ACC112 (cell line): ENCODE results near the gene MARVELD1.

Experiments
- H2AFZ ChIP-seq: fragments of 200-600 bp; sonication (generic); one replicate; pipeline ENCODE4 v1.6.0; 2017; ENCODE audit warnings: antibody characterized with exemption, low read length; ENCODE audit not compliant: unreplicated experiment
- H3K27ac ChIP-seq: fragments of 200-600 bp; sonication (generic); 2 replicates; pipeline ENCODE4 v1.5.1; 2014; ENCODE audit warnings: low read depth, mild to moderate bottlenecking, antibody characterized with exemption, low read length, moderate library complexity
- H3K27me3 ChIP-seq: fragments of 200-600 bp; sonication (generic); 2 replicates; pipeline ENCODE4 v1.6.1; 2014; ENCODE audit warnings: mild to moderate bottlenecking, antibody characterized with exemption, low read length, moderate library complexity, mixed read lengths; ENCODE audit not compliant: insufficient read depth
- H3K36me3 ChIP-seq: fragments of 200-600 bp; sonication (generic); 2 replicates; pipeline ENCODE4 v1.6.1; 2016; ENCODE audit warnings: mild to moderate bottlenecking, antibody characterized with exemption, low read length, moderate library complexity, mixed read lengths; ENCODE audit not compliant: insufficient read depth
- H3K4me1 ChIP-seq: fragments of 200-600 bp; sonication (generic); one replicate; pipeline ENCODE4 v1.6.1; 2016; ENCODE audit warnings: low read length, mixed read lengths; ENCODE audit not compliant: insufficient read depth, unreplicated experiment, control insufficient read depth
- H3K4me3 ChIP-seq: fragments of 200-600 bp; sonication (generic); 2 replicates; pipeline ENCODE4 v1.5.1; 2014; ENCODE audit warnings: mild to moderate bottlenecking, low read depth, low read length
- H3K79me2 ChIP-seq: fragments of 200-600 bp; sonication (generic); one replicate; pipeline ENCODE4 v1.6.0; 2016; ENCODE audit warnings: low read length; ENCODE audit not compliant: control insufficient read depth, unreplicated experiment, insufficient read depth

The MARVELD1 gene

DNA sequence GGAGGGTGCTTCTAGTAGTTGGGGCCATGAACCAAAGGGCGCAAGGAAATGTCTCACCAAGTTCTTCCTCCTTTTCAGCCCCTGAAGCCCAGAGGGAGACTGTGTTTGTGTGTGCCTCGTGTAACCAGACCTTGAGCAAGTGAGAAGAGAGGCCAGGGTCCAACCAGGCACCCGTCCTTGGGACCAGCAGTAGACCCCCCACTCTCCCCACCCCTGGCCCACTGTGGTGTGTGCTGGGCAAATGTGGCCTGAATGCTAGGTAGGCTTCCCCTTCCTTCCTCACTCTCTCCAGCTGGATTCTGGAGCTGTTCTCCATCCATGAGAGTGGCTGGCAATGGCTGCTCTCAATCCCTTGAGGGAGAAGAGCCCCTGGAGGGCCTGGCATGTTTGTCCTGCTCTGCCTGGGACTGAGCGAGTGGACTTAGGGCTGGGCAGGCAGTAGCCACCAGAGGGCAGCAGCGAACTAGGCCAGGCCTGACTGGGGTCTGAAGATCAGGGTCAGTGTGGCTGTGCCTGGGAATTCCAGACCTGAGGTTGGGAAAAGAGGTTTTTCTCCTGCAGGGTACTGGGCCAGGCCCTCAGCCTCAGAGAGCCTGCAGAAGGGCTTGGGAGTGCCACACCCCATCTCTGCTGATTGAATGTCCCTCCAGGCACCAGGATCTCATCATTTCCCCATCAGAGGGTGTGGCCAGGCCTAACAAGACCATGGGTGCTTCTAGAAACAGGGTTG is 45.8 kb downstream of the MARVELD1 start:
- no peak overlapping the region for H2AFZ ChIP-seq
- no peaks in the 10 kb centered on the region for H3K4me1 ChIP-seq
- peaks cover 4% of the 10 kb centered on the region; the same call in 1 of the 2 replicates for H3K36me3 ChIP-seq
- H3K27me3 ChIP-seq, result no peaks in the 10 kb centered on the region
- H3K27ac ChIP-seq, result no peak overlapping the region
- H3K4me3 ChIP-seq, result no peak overlapping the region
- H3K79me2 ChIP-seq, result no peaks in the 10 kb centered on the region

DNA sequence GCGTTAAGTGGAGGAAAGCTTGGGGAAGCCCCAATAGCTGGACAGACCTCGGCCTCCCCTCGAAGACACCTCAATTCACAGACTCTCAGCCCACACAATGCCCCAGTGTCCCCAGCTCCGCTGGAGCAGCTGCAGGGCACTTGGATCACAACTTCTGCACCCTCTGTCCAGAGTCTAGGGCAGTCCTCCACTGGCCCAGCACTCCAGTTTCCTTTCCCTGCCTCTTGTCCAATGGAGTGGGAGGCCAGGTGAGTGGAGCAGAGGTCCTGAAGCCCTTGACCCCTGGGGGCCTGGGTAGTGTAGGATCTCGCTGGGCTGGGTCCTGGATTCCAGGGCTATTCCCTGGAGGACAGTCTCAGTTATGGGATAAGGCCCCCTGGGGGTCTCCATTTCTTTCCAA is 46.4 kb downstream of the MARVELD1 start:
- H3K36me3 ChIP-seq, result no peaks in the 10 kb centered on the region
- H3K4me1 ChIP-seq, result no peaks in the 10 kb centered on the region
- no peak overlapping the region for H3K27ac ChIP-seq
- no peak overlapping the region for H3K4me3 ChIP-seq
- H3K79me2 ChIP-seq, result no peaks in the 10 kb centered on the region
- H3K27me3 ChIP-seq, result no peaks in the 10 kb centered on the region
- H2AFZ ChIP-seq, result no peak overlapping the region

DNA sequence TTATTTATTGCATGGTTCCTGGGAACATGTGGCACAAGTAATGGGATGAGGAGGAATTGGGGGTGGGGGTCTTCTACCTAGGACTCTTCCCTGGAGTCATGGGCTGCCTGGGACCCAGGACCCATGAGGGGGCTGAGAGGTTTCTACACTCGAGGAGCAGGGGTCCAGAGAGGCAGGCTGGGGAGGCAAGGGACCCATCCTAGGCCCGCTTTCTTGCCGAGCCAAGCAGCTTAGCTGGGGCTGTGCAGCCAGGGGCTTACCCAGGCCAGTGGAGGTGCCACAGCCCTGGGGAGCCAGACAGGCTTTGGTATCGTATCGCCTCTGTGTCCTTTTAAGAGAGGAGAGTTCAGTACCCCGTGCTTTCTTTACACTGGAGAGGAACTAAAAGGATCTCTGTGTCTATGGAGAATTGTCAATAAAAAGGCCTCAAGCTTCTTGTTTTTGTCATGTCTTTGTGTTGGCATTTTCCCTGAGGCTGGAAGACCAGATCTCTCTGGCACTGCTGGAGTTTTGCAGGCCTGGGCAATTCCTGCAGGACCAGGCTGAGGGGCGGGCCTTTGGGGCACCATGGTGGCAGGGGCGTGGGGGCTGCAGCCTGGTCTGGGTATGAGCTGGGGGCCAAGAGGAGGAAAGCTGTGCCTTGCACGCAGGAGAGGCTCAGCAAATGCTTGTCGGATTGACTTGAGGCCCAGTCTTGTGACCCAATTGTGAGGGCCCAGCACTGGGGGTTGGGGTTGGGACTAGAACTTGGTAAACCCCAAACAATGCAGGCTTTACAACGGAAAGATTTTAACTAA is 47.1 kb downstream of the MARVELD1 start:
- no peak overlapping the region for H3K4me3 ChIP-seq
- H3K27ac ChIP-seq, result no peak overlapping the region
- H3K36me3 ChIP-seq, result no peaks in the 10 kb centered on the region
- no peak overlapping the region for H2AFZ ChIP-seq
- no peaks in the 10 kb centered on the region for H3K27me3 ChIP-seq
- no peaks in the 10 kb centered on the region for H3K4me1 ChIP-seq
- H3K79me2 ChIP-seq, result no peaks in the 10 kb centered on the region

DNA sequence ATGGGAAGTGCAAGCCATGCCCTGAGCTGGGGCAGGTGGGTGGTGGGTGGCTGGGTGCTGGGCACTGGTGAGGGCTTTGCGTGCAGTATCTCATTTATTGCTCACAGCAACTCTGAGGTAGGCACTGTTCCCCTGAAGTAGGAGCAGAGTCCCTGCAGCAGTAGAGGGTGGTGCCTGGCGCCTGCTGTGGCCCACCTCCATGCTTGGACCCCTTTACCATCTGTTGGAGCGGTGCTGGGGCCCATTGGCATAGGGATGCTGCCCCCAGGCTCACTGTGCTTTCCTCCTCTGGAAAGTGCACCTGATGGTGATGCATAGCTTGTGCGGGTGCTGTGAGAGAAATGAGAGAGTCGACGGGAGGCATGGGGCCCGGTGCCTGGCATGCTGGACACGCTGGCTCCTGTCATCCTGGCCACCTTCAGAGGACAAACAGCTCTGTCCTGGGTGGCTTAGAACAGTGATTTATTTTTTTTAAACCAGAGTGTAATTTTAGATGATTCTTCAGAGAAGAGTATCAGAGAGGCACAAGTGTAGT is 47.9 kb downstream of the MARVELD1 start:
- Histone ChIP-seq H2AFZ (no peak overlapping the region), H3K79me2 (no peaks in the 10 kb centered on the region), H3K27ac (no peak overlapping the region), H3K36me3 (no peaks in the 10 kb centered on the region), H3K27me3 (no peaks in the 10 kb centered on the region), H3K4me3 (no peak overlapping the region), H3K4me1 (no peaks in the 10 kb centered on the region)

DNA sequence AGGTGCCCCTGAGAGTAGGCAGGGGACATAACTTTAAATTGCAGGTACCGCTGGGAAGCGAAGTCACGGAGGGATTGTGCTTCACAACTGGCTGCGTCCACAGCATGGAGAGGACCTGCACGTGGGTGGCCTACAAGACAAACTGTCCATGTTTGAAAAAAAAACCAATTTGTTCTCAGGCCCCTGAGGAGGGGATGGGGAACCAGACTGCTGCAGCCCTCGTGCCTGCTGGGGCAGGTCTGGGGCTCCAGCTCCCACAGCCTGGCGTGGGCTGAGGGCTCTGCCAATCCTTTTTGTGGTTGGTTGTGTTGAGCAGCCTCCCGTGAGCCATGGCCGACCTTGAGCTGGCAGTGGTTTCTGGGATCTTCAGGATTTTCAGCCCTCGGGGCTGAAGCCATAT is 48.5 kb downstream of the MARVELD1 start:
- no peak overlapping the region for H3K27ac ChIP-seq
- H3K79me2 ChIP-seq, result no peaks in the 10 kb centered on the region

DNA sequence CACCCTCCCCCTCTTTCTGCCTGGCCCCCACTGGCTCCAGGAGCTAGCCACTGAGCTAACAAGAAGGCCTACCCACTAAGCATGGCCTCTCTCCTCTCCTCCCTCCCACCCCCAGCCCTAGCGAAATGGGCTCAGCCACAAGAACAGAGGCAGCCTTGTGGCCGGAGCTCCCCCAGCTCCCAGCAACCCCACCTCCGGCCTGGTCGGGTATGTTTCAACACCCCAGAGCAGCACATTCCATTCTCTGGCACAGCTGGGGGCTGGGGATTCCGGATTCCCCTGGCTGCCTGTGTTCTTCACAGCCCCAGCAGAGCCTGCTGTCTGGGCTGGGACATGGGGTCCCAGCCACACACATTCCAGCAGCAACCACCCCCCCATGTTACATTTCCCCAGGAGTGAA is 49.3 kb downstream of the MARVELD1 start:
- H2AFZ ChIP-seq, result no peak overlapping the region
- no peaks in the 10 kb centered on the region for H3K36me3 ChIP-seq
- H3K4me1 ChIP-seq, result no peaks in the 10 kb centered on the region
- no peaks in the 10 kb centered on the region for H3K79me2 ChIP-seq
- H3K4me3 ChIP-seq, result no peak overlapping the region
- H3K27ac ChIP-seq, result no peak overlapping the region
- H3K27me3 ChIP-seq, result no peaks in the 10 kb centered on the region

More for the DNA sequence above, 48.5 kb downstream of the MARVELD1 start:
- H3K36me3 ChIP-seq, result no peaks in the 10 kb centered on the region
- no peaks in the 10 kb centered on the region for H3K27me3 ChIP-seq
- no peak overlapping the region for H3K4me3 ChIP-seq
- H3K4me1 ChIP-seq, result no peaks in the 10 kb centered on the region
- no peak overlapping the region for H2AFZ ChIP-seq

DNA sequence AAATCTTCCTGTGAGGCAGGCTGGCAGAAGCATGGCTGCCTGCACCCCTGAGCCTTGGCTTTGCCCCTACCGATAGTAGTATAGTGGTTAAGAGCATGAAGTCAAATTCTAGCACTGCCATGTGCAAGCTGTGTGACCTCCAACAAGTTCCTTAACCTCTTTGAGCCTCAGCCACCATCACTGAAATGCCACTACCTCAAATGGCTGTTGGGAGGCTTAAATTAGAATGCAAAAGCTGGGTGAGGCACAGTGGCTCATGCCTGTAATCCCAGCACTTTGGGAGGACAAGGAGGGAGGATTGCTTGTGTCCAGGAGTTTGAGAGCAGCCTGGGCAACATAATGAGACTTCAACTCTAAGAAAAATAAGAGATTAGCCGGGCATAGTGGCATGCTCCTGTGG is 49.9 kb downstream of the MARVELD1 start:
- Histone ChIP-seq H3K4me3 (no peak overlapping the region), H3K36me3 (no peaks in the 10 kb centered on the region), H2AFZ (no peak overlapping the region), H3K27me3 (no peaks in the 10 kb centered on the region), H3K4me1 (no peaks in the 10 kb centered on the region), H3K27ac (no peak overlapping the region), H3K79me2 (no peaks in the 10 kb centered on the region)

DNA sequence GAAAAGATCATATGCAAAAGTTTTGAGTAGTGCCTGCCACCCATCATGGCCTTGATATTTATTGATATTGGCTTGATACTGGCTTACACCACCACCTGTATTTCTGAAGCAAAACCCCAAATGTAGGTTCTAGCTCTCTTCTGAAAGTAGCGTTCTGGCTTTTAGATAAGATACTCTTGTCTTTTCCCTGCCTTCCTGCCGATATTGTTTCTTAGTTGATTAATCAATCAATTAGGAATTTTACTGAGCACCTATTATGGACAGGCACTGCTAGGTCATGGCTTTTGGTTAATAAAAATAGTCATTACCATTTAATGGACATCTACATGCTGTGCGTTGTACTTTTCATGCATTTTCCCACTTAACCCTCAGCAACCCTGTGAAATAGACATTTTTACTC is 50.4 kb downstream of the MARVELD1 start:
- no peak overlapping the region for H3K4me3 ChIP-seq
- H3K36me3 ChIP-seq, result no peaks in the 10 kb centered on the region
- no peak overlapping the region for H3K27ac ChIP-seq
- no peaks in the 10 kb centered on the region for H3K79me2 ChIP-seq
- no peak overlapping the region for H2AFZ ChIP-seq
- H3K27me3 ChIP-seq, result no peaks in the 10 kb centered on the region
- no peaks in the 10 kb centered on the region for H3K4me1 ChIP-seq

DNA sequence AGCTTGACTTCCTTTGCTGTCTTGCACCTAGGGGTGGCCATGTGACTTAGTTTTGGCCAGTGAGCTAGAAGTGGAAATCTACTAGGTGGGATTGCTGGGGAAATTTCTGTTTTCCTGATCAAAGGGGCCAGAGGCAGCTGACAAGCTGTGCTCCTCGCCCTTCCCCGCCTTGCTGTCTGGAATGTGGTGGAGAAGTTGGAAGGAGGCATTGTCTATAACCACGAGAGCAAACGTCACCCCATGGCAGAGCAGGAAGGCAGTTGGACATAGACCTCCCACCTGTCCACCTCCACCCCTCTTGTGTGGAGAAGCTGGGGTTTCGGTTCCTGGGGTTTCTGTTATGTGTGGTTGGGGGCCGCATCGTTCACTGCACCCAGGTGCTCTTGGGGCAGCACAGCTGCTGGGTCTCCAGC is 51.0 kb downstream of the MARVELD1 start:
- no peak overlapping the region for H3K27ac ChIP-seq
- H3K4me1 ChIP-seq, result no peaks in the 10 kb centered on the region
- no peak overlapping the region for H3K4me3 ChIP-seq
- no peaks in the 10 kb centered on the region for H3K27me3 ChIP-seq
- no peaks in the 10 kb centered on the region for H3K79me2 ChIP-seq
- no peak overlapping the region for H2AFZ ChIP-seq
- H3K36me3 ChIP-seq, result no peaks in the 10 kb centered on the region

DNA sequence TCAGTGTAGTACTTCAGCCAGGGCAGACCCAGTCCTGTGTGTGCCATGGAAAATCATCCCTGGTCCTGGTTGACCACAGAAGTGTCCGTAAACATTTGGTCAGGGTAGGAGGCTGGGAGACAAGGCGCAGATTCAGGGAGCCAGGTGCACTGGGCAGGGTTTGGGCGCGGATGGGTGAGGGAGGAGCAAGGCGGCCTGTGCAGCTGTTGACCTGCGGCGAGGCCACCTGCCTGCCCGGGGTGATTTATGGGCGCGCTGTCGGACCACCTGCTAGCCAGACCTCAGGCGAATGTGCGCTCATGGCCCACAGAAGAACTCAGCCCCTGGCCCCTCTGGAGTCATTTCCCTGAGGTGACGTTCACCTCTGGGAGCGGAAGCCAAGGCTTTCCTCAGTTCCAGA is 51.7 kb downstream of the MARVELD1 start:
- Histone ChIP-seq H3K27me3 (peaks cover under 1% of the 10 kb centered on the region; the same call in 1 of the 2 replicates), H3K79me2 (no peaks in the 10 kb centered on the region), H3K36me3 (no peaks in the 10 kb centered on the region), H3K4me1 (no peaks in the 10 kb centered on the region), H3K27ac (no peak overlapping the region), H2AFZ (no peak overlapping the region), H3K4me3 (no peak overlapping the region)
